PC-9 (cell line): Measurements from ENCODE around the gene YEATS2. TPM values are rescaled to one million over a fixed set of nuclear protein-coding genes. Genes with fewer than 3 reads are reported as not detected.

Experiments
- BruUV-seq: library from RNA; stranded (reverse); fragments of 400-500 nt; replicated peaks from 2 replicates; lab custom pipeline; 2021; lab: Mats Ljungman, UMichigan
- CTCF ChIA-PET: fragments of 300-600 bp; sonication (Branson Sonifier 250); formaldehyde crosslinking; loops from one replicate; lab custom pipeline; 2022; ENCODE audit warnings: antibody characterized with exemption; lab: Charles Lee
- POLR2A ChIA-PET: fragments of 300-600 bp; sonication (Branson Sonifier 250); formaldehyde crosslinking; loops from one replicate; lab custom pipeline; 2022; ENCODE audit warnings: antibody characterized with exemption; ENCODE audit not compliant: unreplicated experiment; lab: Charles Lee
- DNase-seq, 2 experiments: peaks; one replicate each; pipeline versions ENCODE4 v3.0.0 to v3.0.0-alpha.2; 2015 to 2022; ENCODE audit warnings: mixed read lengths in 1 of 2
- H2AFZ ChIP-seq: fragments of 200-600 bp; sonication (generic); 2 replicates; pipeline ENCODE4 v1.8.1; 2017; ENCODE audit warnings: antibody characterized with exemption
- H3F3A ChIP-seq: fragments of 200-600 bp; sonication (generic); 2 replicates; pipeline ENCODE4 v1.8.1; 2017; ENCODE audit warnings: antibody characterized with exemption, mild to moderate bottlenecking, low read depth; ENCODE audit not compliant: insufficient read depth
- H3K27ac ChIP-seq: fragments of 200-600 bp; sonication (generic); 2 replicates; pipeline ENCODE4 v1.6.1; 2016; ENCODE audit warnings: mixed run types
- H3K27me3 ChIP-seq: fragments of 200-600 bp; sonication (generic); 2 replicates; pipeline ENCODE4 v1.6.1; 2016; ENCODE audit warnings: low read depth, mixed run types; ENCODE audit not compliant: insufficient read depth
- H3K36me3 ChIP-seq: fragments of 200-600 bp; sonication (generic); 2 replicates; pipeline ENCODE4 v1.6.1; 2016; ENCODE audit warnings: low read depth, mixed run types
- H3K4me1 ChIP-seq: fragments of 200-600 bp; sonication (generic); replicated peaks from 2 replicates; pipeline ENCODE4 v1.6.1; 2016; ENCODE audit warnings: mixed run types; ENCODE audit not compliant: insufficient read depth
- H3K4me2 ChIP-seq: fragments of 200-600 bp; sonication (generic); 2 replicates; pipeline ENCODE4 v1.6.1; 2017; ENCODE audit warnings: mixed run types
- H3K4me3 ChIP-seq: fragments of 200-600 bp; sonication (generic); 2 replicates; pipeline ENCODE4 v1.6.1; 2016; ENCODE audit warnings: mixed run types
- H3K79me2 ChIP-seq: fragments of 200-600 bp; sonication (generic); 2 replicates; pipeline ENCODE4 v1.6.1; 2017; ENCODE audit warnings: low read depth, mixed run types
- H3K9me2 ChIP-seq: fragments of 200-600 bp; sonication (generic); 2 replicates; pipeline ENCODE4 v1.8.1; 2017; ENCODE audit warnings: mild to moderate bottlenecking; ENCODE audit not compliant: insufficient read depth
- H3K9me3 ChIP-seq: fragments of 200-600 bp; sonication (generic); 2 replicates; pipeline ENCODE4 v1.8.1; 2016; ENCODE audit warnings: low read depth; ENCODE audit not compliant: insufficient read depth
- H4K20me1 ChIP-seq: fragments of 200-600 bp; sonication (generic); 2 replicates; pipeline ENCODE4 v1.8.1; 2017; ENCODE audit not compliant: insufficient read depth
- CTCF ChIP-seq: fragments of 200-600 bp; sonication (generic); conservative IDR thresholded peaks from 2 replicates; pipeline ENCODE4 v1.6.1; 2017; ENCODE audit warnings: mixed run types, antibody characterized with exemption, mild to moderate bottlenecking, moderate library complexity
- EZH2 ChIP-seq: fragments of 200-600 bp; sonication (generic); IDR thresholded peaks from 2 replicates; pipeline ENCODE4 v1.8.0; 2017; ENCODE audit warnings: antibody characterized with exemption, low read depth
- intact Hi-C: fragments of 100-400 bp; cut with micrococcal nuclease; formaldehyde crosslinking; loops from one replicate; pipeline ENCODE4 v1.10.0; 2022; ENCODE audit not compliant: unreplicated experiment
- total RNA-seq: library from RNA; stranded (reverse); gene quantifications from 2 replicates; pipeline ENCODE4 v1.2.3, GENCODE V29; 2021

The YEATS2 gene
- total RNA-seq, 1 experiment from 2014 or later: 37.2 TPM

DNA sequence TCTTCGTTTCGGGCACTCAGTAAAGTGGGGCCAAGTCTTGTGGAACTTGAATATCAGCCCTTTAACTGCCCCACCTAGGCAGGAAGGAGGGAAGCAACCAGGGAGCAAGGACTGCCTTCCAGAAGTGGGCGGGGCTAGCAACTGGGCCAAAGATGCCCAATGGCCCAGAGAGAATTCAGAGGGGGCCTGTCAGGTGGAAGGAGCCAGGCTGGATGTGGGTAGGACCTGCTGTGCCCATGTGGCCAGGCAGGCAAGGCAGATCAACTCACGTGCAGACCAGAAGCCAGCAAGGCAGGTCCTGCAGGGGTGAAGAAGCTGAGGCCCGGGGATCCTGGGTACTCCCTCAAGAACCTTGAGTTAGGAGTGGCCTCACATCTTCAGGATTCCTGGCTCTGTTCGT, 122.2 kb downstream of the YEATS2 start:
- no TSS peak for BruUV-seq
- H3K27ac ChIP-seq: no peak overlapping the region
- no peaks in the 10 kb centered on the region for H3K9me3 ChIP-seq
- H3K9me2 ChIP-seq: no peaks in the 10 kb centered on the region
- H2AFZ ChIP-seq: no peak overlapping the region
- no peaks in the 10 kb centered on the region for H3K27me3 ChIP-seq
- TF ChIP-seq CTCF (no peak), EZH2 (no peak)
- no peaks in the 10 kb centered on the region for H4K20me1 ChIP-seq
- H3K4me1 ChIP-seq: 0 out of 2 replicates have a peak, but pooled peaks cover 7% of the 10 kb centered on the region
- CTCF ChIA-PET: no interaction called here
- H3K4me3 ChIP-seq: no peak overlapping the region
- no peaks in the 10 kb centered on the region for H3K36me3 ChIP-seq
- no peaks in the 10 kb centered on the region for H3F3A ChIP-seq
- DNase-seq: no peak
- POLR2A ChIA-PET: no interaction called here
- H3K4me2 ChIP-seq: no peak overlapping the region
- intact Hi-C loops: no loop called here
- no peaks in the 10 kb centered on the region for H3K79me2 ChIP-seq

DNA sequence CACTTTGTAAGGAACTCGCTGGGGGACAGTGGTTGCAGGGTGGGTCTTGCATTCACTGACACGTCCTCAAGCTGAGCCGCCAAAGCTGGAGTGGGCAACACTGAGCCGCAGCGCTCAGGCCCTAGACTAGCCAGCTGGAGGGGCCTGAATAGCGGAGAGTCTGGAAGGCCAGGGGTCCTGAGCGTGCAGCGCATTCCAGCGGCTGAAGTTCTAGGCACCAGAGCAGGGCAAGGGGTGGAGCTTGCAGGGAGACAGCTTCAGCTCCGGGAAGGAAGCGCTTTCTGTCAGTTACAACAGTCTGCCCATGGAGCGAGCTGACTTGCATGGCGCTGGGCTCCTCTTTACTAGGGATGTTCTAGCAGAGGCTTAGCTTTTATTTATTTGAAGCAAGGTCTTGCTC, 125.0 kb downstream of the YEATS2 start:
- H3K4me2 ChIP-seq: no peak overlapping the region
- no peak overlapping the region for H2AFZ ChIP-seq
- H3K27me3 ChIP-seq: no peaks in the 10 kb centered on the region
- ChIA-PET POLR2A (interaction anchor here (0.5 kb wide), 1 partner anchor 160 kb away, joined by 3 read pairs; no protein-coding TSS in a partner anchor), CTCF (no interaction called here)
- no TSS peak for BruUV-seq
- no peaks in the 10 kb centered on the region; the same call in 1 of the 2 replicates for H4K20me1 ChIP-seq
- H3K4me1 ChIP-seq: 0 out of 2 replicates have a peak, but pooled peaks cover 7% of the 10 kb centered on the region
- TF ChIP-seq EZH2 (no peak), CTCF (no peak)
- no peaks in the 10 kb centered on the region for H3K36me3 ChIP-seq
- H3F3A ChIP-seq: peaks cover 19% of the 10 kb centered on the region
- no peak overlapping the region for H3K27ac ChIP-seq
- no peaks in the 10 kb centered on the region for H3K79me2 ChIP-seq
- intact Hi-C loops: no loop called here
- H3K4me3 ChIP-seq: no peak overlapping the region
- no peaks in the 10 kb centered on the region for H3K9me3 ChIP-seq
- DNase-seq: no peak
- no peaks in the 10 kb centered on the region for H3K9me2 ChIP-seq

DNA sequence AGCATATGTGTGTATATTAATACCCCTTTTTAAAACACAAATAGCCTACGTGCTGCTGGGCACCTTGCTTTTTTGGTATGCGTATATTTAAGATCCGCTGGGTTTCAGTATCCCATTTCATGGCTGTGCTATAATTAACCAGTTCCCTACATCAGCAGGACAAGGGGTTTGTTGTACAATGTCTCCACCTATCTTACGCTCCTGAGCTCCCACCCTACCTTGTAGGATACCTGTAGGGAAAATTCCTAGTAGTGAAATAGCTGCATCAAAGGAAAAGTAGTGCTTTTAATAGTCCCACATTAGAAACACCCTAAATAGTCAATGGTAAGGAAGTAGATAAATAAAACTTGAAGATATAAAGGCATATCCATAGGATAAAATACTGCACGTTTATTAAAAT, 126.4 kb downstream of the YEATS2 start:
- Histone ChIP-seq H2AFZ (no peak overlapping the region), H3K36me3 (no peaks in the 10 kb centered on the region), H4K20me1 (peaks cover 7% of the 10 kb centered on the region), H3K79me2 (no peaks in the 10 kb centered on the region), H3K9me3 (no peaks in the 10 kb centered on the region), H3K9me2 (no peaks in the 10 kb centered on the region), H3K27me3 (no peaks in the 10 kb centered on the region), H3K27ac (no peak overlapping the region), H3K4me3 (no peak overlapping the region), H3K4me2 (peak overlapping the region; percentile 79), H3F3A (peaks cover 29% of the 10 kb centered on the region), H3K4me1 (0 out of 2 replicates have a peak, but pooled peaks cover 7% of the 10 kb centered on the region)
- ChIA-PET POLR2A (no interaction called here), CTCF (interaction anchor here (0.8 kb wide), 1 partner anchor 42 kb away, joined by 3 read pairs; no protein-coding TSS in a partner anchor)
- TF ChIP-seq EZH2 (no peak), CTCF (no peak)
- intact Hi-C loops: loop anchor here (2.0 kb wide), 2 partner anchors 21 to 61 kb away; partner anchors contain the start of gene PARL
- no peak for DNase-seq
- BruUV-seq: no TSS peak
